ENCODE results near the gene ANKRD28.

Gene ANKRD28

GRCh38 chr3:15665510-15666150 lies 132.1 kb downstream of the ANKRD28 start:
- no peak for DNase-seq (ENCODE audit: low spot score)
- TF ChIP-seq CTCF (IDR thresholded peaks at IDR 0.05; ENCODE audit: extremely low read depth, missing control alignments), result no peak

- no peak for DNase-seq (ENCODE audit: low spot score)
- no peak for TF ChIP-seq CTCF (IDR thresholded peaks at IDR 0.05; ENCODE audit: extremely low read depth, missing control alignments)
Observed at GRCh38 chr3:15664144-15664543, 133.6 kb downstream of the ANKRD28 start.

GRCh38 chr3:15660055-15660935 lies 137.5 kb downstream of the ANKRD28 start:
- no peak for TF ChIP-seq CTCF (IDR thresholded peaks at IDR 0.05; ENCODE audit: extremely low read depth, missing control alignments)
- no peak for DNase-seq (ENCODE audit: low spot score)

DNA sequence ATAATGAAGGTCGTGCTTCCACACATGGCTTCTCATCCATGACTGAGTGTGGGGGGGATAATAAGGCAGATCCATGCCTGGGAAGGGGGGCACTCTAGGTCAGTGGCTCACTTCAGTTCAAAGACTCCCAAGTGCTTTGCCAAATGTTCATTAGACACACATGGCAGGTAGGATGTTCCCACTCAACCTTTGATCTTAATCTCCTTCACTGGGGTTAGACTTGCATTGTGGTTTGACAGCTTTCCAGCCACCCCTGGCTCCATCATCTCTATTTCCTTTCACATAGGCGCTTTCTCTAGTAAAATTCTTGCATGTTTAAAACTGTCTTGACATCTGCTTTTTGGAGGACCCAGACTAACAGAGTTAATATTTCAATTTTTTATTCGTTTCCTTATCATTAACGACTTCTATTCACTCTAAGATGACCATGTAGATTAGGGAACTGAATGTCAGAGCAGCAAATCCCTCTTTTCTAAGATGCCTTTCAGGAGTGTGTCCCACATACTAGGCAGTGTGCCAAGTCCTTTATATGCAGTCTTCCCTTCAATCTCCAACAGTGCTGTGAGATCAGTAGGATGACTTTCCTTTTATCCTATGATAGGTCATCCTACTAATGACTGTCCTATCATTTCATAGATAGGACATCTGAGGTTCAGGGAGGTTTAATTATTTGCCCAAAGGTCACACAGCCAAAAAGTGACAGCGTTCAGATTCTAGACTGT lies 138.4 kb downstream of the ANKRD28 start:
- TF ChIP-seq CTCF (IDR thresholded peaks at IDR 0.05; ENCODE audit: extremely low read depth, missing control alignments), result no peak
- DNase-seq (ENCODE audit: low spot score), result no peak

GRCh38 chr3:15657016-15657415 lies 140.8 kb downstream of the ANKRD28 start:
- TF ChIP-seq CTCF (IDR thresholded peaks at IDR 0.05; ENCODE audit: extremely low read depth, missing control alignments), result no peak

GRCh38 chr3:15656342-15656741 lies 141.4 kb downstream of the ANKRD28 start:
- TF ChIP-seq CTCF (IDR thresholded peaks at IDR 0.05; ENCODE audit: extremely low read depth, missing control alignments), result no peak
- no peak for DNase-seq (ENCODE audit: low spot score)

More at GRCh38 chr3:15657016-15657415, 140.8 kb downstream of the ANKRD28 start:
- no peak for DNase-seq (ENCODE audit: low spot score)

DNA sequence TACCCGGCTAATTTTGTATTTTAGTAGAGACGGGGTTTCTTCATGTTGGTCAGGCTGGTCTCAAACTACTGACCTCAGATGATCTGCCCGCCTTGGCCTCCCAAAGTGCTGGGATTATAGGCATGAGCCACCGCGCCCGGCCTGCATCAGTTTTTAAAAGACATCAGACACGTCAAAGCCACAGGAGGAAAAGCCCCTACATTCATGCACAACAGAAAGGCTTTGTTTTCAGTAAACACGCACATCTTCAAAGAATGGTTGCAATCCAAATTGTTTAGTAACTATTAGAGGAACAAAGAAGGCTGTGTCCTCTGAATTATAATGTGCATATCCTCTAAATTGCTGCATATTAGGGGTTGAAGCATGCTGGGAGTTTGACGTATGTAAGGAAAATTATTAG lies 142.9 kb downstream of the ANKRD28 start:
- no peak for DNase-seq (ENCODE audit: low spot score)
- TF ChIP-seq CTCF (IDR thresholded peaks at IDR 0.05; ENCODE audit: extremely low read depth, missing control alignments), result no peak
